Fibroblast of lung (primary cell): ENCODE results near the gene ESR2. TPM values are rescaled to one million over a fixed set of nuclear protein-coding genes. Genes with fewer than 3 reads are reported as not detected.

Experiments
- DNase-seq, 2 donors: peaks; one replicate each; pipeline versions ENCODE4 v3.0.0 to v3.0.0-alpha.2; 2010; ENCODE audit warnings: low read depth in 2 of 2
- H2AFZ ChIP-seq: 2 replicates; pipeline ENCODE4 v1.5.1; 2012; ENCODE audit warnings: low read length, control low read depth, inconsistent platforms
- H3K27ac ChIP-seq: 2 replicates; pipeline ENCODE4 v1.5.1; 2011; ENCODE audit warnings: low read length, control low read depth; ENCODE audit not compliant: insufficient read depth
- H3K27me3 ChIP-seq: 2 replicates; pipeline ENCODE4 v1.5.1; 2011; ENCODE audit warnings: mild to moderate bottlenecking, low read length; ENCODE audit not compliant: control insufficient read depth, insufficient read depth
- H3K36me3 ChIP-seq: 2 replicates; pipeline ENCODE4 v1.5.1; 2011; ENCODE audit warnings: low read length; ENCODE audit not compliant: control insufficient read depth, insufficient read depth
- H3K4me1 ChIP-seq: 2 replicates; pipeline ENCODE4 v1.5.1; 2011; ENCODE audit warnings: low read length; ENCODE audit not compliant: control insufficient read depth, insufficient read depth; ENCODE audit errors: extremely low read depth
- H3K4me2 ChIP-seq: 2 replicates; pipeline ENCODE4 v1.5.1; 2011; ENCODE audit warnings: low read length, control low read depth; ENCODE audit not compliant: insufficient read depth; ENCODE audit errors: extremely low read depth
- H3K4me3 ChIP-seq, 4 experiments: fragments of 200-600 bp in 1 of 4; sonication (generic) in 1 of 4; replicated peaks in 1 of 4; 2 replicates each; pipeline ENCODE4 v1.5.1; 2011 to 2016; ENCODE audit warnings: low read length in 4 of 4, low read depth in 3 of 4, mild to moderate bottlenecking in 3 of 4, control low read depth in 2 of 4, inconsistent platforms in 1 of 4, mixed read lengths in 1 of 4; ENCODE audit not compliant: insufficient read depth in 1 of 4; ENCODE audit errors: control extremely low read depth in 1 of 4
- H3K79me2 ChIP-seq: 2 replicates; pipeline ENCODE4 v1.5.1; 2012; ENCODE audit warnings: mild to moderate bottlenecking, low read length, inconsistent platforms; ENCODE audit not compliant: control insufficient read depth, insufficient read depth
- H3K9ac ChIP-seq: 2 replicates; pipeline ENCODE4 v1.5.1; 2011; ENCODE audit warnings: mild to moderate bottlenecking, low read length, control low read depth; ENCODE audit not compliant: insufficient read depth
- H3K9me3 ChIP-seq: 2 replicates; pipeline ENCODE4 v1.5.1; 2012; ENCODE audit warnings: low read depth, low read length; ENCODE audit not compliant: control insufficient read depth, insufficient read depth
- H4K20me1 ChIP-seq: 2 replicates; pipeline ENCODE4 v1.5.1; 2011; ENCODE audit warnings: low read length; ENCODE audit not compliant: control insufficient read depth, insufficient read depth; ENCODE audit errors: extremely low read depth
- CTCF ChIP-seq, 2 donors: IDR thresholded peaks in 1 of 2; conservative IDR thresholded peaks in 1 of 2; 1 replicate in 1 of 2; 2 replicates in 1 of 2; pipeline ENCODE4 v1.5.1; 2011 to 2012; ENCODE audit warnings: low read length in 2 of 2, control low read depth in 1 of 2, inconsistent platforms in 1 of 2, low read depth in 1 of 2, mild to moderate bottlenecking in 1 of 2
- EZH2 ChIP-seq: IDR thresholded peaks from 2 replicates; pipeline ENCODE4 v1.5.1; 2012; ENCODE audit warnings: low read length, control low read depth, mild to moderate bottlenecking; ENCODE audit errors: missing control alignments
- polyA plus RNA-seq, 2 donors: library from polyadenylated mRNA; depleted of rRNA in 1 of 2; stranded (reverse) in 1 of 2; unstranded in 1 of 2; fragments of >200 nt; gene quantifications; 2 replicates each; pipeline ENCODE4 v1.2.1, GENCODE V29; 2011 to 2012; ENCODE audit warnings: missing spikeins in 1 of 2
- total RNA-seq: library from RNA; depleted of rRNA; stranded (reverse); fragments of >200 nt; gene quantifications from 2 replicates; pipeline ENCODE4 v1.2.1, GENCODE V29; 2014

The ESR2 gene
- total and polyA plus RNA-seq, 2 donors (not counting 1 experiment from before 2014, with no cell fraction given): 0.02 to 0.66 TPM

- no peak overlapping the region for H3K27ac ChIP-seq
- H3K9me3 ChIP-seq: no peaks in the 10 kb centered on the region
- no peaks in the 10 kb centered on the region for H3K36me3 ChIP-seq
- H3K79me2 ChIP-seq: no peaks in the 10 kb centered on the region
- no peaks in the 10 kb centered on the region for H3K4me1 ChIP-seq
- no peak for DNase-seq
- TF ChIP-seq CTCF (conservative IDR thresholded peaks at IDR 0.05 in 1 of 2, IDR thresholded peaks at IDR 0.05 in 1 of 2; ENCODE audit: low read depth in 1 of 2, low read length in 2 of 2) (no peak), EZH2 (no peak)
- no peaks in the 10 kb centered on the region for H3K27me3 ChIP-seq
- H3K4me3 ChIP-seq: no peak overlapping the region
- H4K20me1 ChIP-seq: no peaks in the 10 kb centered on the region
- H2AFZ ChIP-seq: no peak overlapping the region
- H3K4me2 ChIP-seq: no peak overlapping the region
- H3K9ac ChIP-seq: no peak overlapping the region
Measured at GRCh38 chr14:64193821-64194220, 100.3 kb downstream of the ESR2 start.

- Histone ChIP-seq H3K27me3 (no peaks in the 10 kb centered on the region), H3K27ac (peak overlapping the region; percentile 20), H3K36me3 (no peaks in the 10 kb centered on the region), H4K20me1 (no peaks in the 10 kb centered on the region), H3K4me1 (no peaks in the 10 kb centered on the region), H3K9me3 (no peaks in the 10 kb centered on the region), H3K4me3 (no peak overlapping the region), H3K4me2 (no peak overlapping the region), H3K9ac (no peak overlapping the region), H2AFZ (no peak overlapping the region), H3K79me2 (no peaks in the 10 kb centered on the region)
- peak; percentile 81 to 85 for DNase-seq
- no peak for TF ChIP-seq CTCF (conservative IDR thresholded peaks at IDR 0.05 in 1 of 2, IDR thresholded peaks at IDR 0.05 in 1 of 2; ENCODE audit: low read depth in 1 of 2, low read length in 2 of 2)
- TF ChIP-seq EZH2: no peak
Measured at GRCh38 chr14:64191756-64192155, 102.4 kb downstream of the ESR2 start.

GRCh38 chr14:64190974-64191502 lies 103.1 kb downstream of the ESR2 start:
- no peak for TF ChIP-seq CTCF (conservative IDR thresholded peaks at IDR 0.05 in 1 of 2, IDR thresholded peaks at IDR 0.05 in 1 of 2; ENCODE audit: low read depth in 1 of 2, low read length in 2 of 2)
- no peak for TF ChIP-seq EZH2
- no peak overlapping the region for H3K9ac ChIP-seq
- DNase-seq: no peak
- H3K27me3 ChIP-seq: no peaks in the 10 kb centered on the region
- H3K9me3 ChIP-seq: no peaks in the 10 kb centered on the region
- no peak overlapping the region for H3K27ac ChIP-seq
- no peak overlapping the region for H3K4me3 ChIP-seq
- no peaks in the 10 kb centered on the region for H4K20me1 ChIP-seq
- no peak overlapping the region for H3K4me2 ChIP-seq
- no peaks in the 10 kb centered on the region for H3K79me2 ChIP-seq
- H3K36me3 ChIP-seq: no peaks in the 10 kb centered on the region
- H2AFZ ChIP-seq: no peak overlapping the region
- H3K4me1 ChIP-seq: no peaks in the 10 kb centered on the region
